ENCODE measurements around the gene SLC35B4.

- no peak for TF ChIP-seq EZH2 (IDR thresholded peaks at IDR 0.05)
- no peak for TF ChIP-seq POLR2AphosphoS5 (IDR thresholded peaks at IDR 0.05; ENCODE audit: borderline replicate concordance, low read depth, low read length)
- TF ChIP-seq FOXP2 (optimal IDR thresholded peaks at IDR 0.05; ENCODE audit: control extremely low read depth, extremely low read length, insufficient read depth), result no peak
Measured at GRCh38 chr7:134366481-134366880, 49.8 kb upstream of the SLC35B4 start.
